ENCODE measurements around the gene KIFC1. TPM values are rescaled to one million over a fixed set of nuclear protein-coding genes. Genes with fewer than 3 reads are reported as not detected.

KIFC1 gene
- total RNA-seq, 1 donor from 2014 or later, result 0.26 TPM

DNA sequence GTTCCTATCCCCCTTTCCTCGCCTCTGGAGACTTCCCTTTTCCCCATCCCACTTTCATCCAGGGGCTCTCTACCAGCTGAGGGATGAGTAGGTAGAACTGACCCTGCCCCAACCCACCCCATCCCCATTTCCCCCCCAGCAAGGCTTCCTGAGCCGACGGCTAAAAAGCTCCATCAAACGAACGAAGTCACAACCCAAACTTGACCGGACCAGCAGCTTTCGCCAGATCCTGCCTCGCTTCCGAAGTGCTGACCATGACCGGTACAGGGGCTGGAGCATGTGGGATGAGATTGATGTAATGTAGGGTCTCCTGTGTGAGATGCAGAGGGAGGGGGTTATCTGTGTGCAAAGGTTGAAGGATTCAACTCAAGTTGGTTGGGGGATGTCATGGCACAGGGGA is 40.9 kb downstream of the KIFC1 start:
- FAIRE-seq, result no peak
- TF ChIP-seq, protein P1, sequence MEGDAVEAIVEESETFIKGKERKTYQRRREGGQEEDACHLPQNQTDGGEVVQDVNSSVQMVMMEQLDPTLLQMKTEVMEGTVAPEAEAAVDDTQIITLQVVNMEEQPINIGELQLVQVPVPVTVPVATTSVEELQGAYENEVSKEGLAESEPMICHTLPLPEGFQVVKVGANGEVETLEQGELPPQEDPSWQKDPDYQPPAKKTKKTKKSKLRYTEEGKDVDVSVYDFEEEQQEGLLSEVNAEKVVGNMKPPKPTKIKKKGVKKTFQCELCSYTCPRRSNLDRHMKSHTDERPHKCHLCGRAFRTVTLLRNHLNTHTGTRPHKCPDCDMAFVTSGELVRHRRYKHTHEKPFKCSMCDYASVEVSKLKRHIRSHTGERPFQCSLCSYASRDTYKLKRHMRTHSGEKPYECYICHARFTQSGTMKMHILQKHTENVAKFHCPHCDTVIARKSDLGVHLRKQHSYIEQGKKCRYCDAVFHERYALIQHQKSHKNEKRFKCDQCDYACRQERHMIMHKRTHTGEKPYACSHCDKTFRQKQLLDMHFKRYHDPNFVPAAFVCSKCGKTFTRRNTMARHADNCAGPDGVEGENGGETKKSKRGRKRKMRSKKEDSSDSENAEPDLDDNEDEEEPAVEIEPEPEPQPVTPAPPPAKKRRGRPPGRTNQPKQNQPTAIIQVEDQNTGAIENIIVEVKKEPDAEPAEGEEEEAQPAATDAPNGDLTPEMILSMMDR (IDR thresholded peaks at IDR 0.05; ENCODE audit: insufficient read depth, low read length, severe bottlenecking), result no peak
- H3K36me3 ChIP-seq (ENCODE audit: control insufficient read depth, insufficient read depth, low read length), result peaks cover 6% of the 10 kb centered on the region
- no peaks in the 10 kb centered on the region for H3K27me3 ChIP-seq (ENCODE audit: control insufficient read depth, insufficient read depth, low read length)
- no peak overlapping the region for H3K4me3 ChIP-seq (ENCODE audit: low read depth, low read length)
- DNase-seq (ENCODE audit: low read depth), result no peak

DNA sequence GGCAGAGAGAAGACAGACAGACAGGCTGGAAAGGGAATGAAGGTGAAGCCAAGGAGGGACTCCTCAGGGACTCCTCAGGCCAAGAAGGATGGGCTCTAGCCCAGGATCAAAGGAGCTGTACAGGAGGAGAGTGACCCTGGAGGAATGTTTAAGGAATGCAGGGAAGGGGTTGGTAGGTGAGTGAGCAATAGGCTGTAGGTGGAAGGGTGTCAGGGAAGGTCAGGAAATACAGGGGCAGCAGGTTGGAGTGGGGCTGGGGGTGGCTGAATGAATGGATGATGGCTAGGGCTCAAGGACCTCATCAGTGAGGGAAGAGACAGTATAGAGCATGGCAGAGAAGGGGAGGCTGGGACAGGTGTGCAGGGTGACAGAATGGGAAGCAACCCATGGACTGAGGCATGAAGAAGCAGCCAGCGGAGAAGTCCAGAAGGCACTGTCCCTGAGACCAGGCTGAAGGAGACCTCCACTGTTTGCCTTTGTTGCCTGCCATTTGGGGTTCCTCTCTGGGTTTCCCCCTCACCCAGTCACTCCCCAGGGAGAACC is 41.4 kb downstream of the KIFC1 start:
- no peak for FAIRE-seq
- H3K4me3 ChIP-seq (ENCODE audit: low read depth, low read length), result no peak overlapping the region
- TF ChIP-seq, protein P1 (IDR thresholded peaks at IDR 0.05; ENCODE audit: insufficient read depth, low read length, severe bottlenecking), result no peak
- no peaks in the 10 kb centered on the region for H3K27me3 ChIP-seq (ENCODE audit: control insufficient read depth, insufficient read depth, low read length)
- DNase-seq (ENCODE audit: low read depth), result no peak
- peaks cover 10% of the 10 kb centered on the region for H3K36me3 ChIP-seq (ENCODE audit: control insufficient read depth, insufficient read depth, low read length)

DNA sequence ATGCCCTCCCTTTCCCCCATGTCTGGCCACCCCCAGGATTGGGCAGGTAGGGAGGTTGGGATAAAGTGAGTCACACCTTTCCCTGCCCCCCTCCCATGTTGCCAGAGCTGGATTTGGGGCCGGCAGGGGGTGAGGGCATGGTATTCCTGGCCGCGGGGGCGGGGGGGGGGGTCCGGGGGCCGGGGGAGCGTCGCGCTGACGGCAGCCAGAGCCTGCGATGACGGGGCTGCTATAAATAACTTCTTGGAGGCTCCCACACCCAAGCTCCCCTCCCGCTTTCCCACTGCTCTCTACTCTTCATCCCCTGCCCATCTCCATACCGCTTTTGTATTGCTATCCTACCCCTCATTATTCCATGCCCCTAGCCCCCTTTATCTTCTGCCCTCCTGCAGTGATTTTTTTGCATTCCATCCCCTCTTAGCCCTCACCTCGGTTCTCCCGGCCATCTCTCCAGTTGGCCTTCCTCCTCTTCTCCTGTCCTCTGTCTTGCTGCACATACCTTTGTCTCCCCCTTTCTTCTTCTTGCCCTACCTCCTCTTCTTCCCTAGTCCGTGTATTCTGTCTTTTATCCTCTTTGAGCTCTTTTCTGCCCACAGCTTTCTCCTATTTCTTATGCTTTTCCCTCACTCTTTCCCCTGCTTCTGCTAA is 42.0 kb downstream of the KIFC1 start:
- H3K27me3 ChIP-seq (ENCODE audit: control insufficient read depth, insufficient read depth, low read length), result no peaks in the 10 kb centered on the region
- FAIRE-seq (no peak), DNase-seq (ENCODE audit: low read depth) (no peak)
- peaks cover 10% of the 10 kb centered on the region for H3K36me3 ChIP-seq (ENCODE audit: control insufficient read depth, insufficient read depth, low read length)
- TF ChIP-seq, protein P1 (IDR thresholded peaks at IDR 0.05; ENCODE audit: insufficient read depth, low read length, severe bottlenecking), result no peak
- no peak overlapping the region for H3K4me3 ChIP-seq (ENCODE audit: low read depth, low read length)

DNA sequence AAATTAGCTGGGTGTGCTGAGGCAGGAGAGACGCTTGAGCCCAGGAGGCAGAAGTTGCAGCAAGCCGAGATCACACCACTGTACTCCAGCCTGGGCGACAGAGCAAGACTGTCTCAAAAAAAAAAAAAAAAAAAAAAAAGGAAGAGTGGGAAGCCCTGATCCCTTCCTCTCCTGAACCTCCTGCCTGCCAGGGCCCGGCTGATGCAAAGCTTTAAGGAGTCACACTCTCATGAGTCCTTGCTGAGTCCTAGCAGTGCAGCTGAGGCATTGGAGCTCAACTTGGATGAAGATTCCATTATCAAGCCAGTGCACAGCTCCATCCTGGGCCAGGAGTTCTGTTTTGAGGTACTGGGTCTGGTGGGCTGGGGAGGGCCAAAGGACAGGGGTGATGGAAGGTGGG is 43.3 kb downstream of the KIFC1 start:
- no peak overlapping the region for H3K4me3 ChIP-seq (ENCODE audit: low read depth, low read length)
- peaks cover 10% of the 10 kb centered on the region for H3K36me3 ChIP-seq (ENCODE audit: control insufficient read depth, insufficient read depth, low read length)
- no peak for FAIRE-seq
- no peaks in the 10 kb centered on the region for H3K27me3 ChIP-seq (ENCODE audit: control insufficient read depth, insufficient read depth, low read length)
- TF ChIP-seq, protein P1 (IDR thresholded peaks at IDR 0.05; ENCODE audit: insufficient read depth, low read length, severe bottlenecking), result no peak
- no peak for DNase-seq (ENCODE audit: low read depth)

DNA sequence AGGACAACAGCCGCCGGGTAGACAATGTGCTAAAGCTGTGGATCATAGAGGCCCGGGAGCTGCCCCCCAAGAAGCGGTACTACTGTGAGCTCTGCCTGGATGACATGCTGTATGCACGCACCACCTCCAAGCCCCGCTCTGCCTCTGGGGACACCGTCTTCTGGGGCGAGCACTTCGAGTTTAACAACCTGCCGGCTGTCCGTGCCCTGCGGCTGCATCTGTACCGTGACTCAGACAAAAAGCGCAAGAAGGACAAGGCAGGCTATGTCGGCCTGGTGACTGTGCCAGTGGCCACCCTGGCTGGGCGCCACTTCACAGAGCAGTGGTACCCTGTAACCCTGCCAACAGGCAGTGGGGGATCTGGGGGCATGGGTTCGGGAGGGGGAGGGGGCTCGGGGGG is 46.0 kb downstream of the KIFC1 start:
- peaks cover 16% of the 10 kb centered on the region for H3K36me3 ChIP-seq (ENCODE audit: control insufficient read depth, insufficient read depth, low read length)
- no peak for FAIRE-seq

More for the DNA sequence above, 46.0 kb downstream of the KIFC1 start:
- DNase-seq (ENCODE audit: low read depth), result no peak
- no peaks in the 10 kb centered on the region for H3K27me3 ChIP-seq (ENCODE audit: control insufficient read depth, insufficient read depth, low read length)
- TF ChIP-seq, protein P1 (IDR thresholded peaks at IDR 0.05; ENCODE audit: insufficient read depth, low read length, severe bottlenecking), result no peak
- no peak overlapping the region for H3K4me3 ChIP-seq (ENCODE audit: low read depth, low read length)

Measured in bronchial epithelial cell (primary cell).